Large intestine (tissue), 12 donors: ENCODE results near the gene KRT5. TPM values are rescaled to one million over a fixed set of nuclear protein-coding genes. Genes with fewer than 3 reads are reported as not detected.

ENCODE experiments used
- DNase-seq, 2 donors: peaks; one replicate each; pipeline versions ENCODE4 v3.0.0 to v3.0.0-alpha.2; 2013
- H3K27ac ChIP-seq: one replicate; pipeline ENCODE4 v1.5.1; 2013; ENCODE audit warnings: low read length
- H3K27me3 ChIP-seq: 2 replicates; pipeline ENCODE4 v1.6.1; 2013; ENCODE audit warnings: low read length; ENCODE audit not compliant: control insufficient read depth, insufficient read depth
- H3K36me3 ChIP-seq: 2 replicates; pipeline ENCODE4 v1.6.1; 2013; ENCODE audit warnings: low read length; ENCODE audit not compliant: control insufficient read depth, insufficient read depth
- H3K4me1 ChIP-seq: one replicate; pipeline ENCODE4 v1.6.1; 2013; ENCODE audit warnings: low read length; ENCODE audit not compliant: control insufficient read depth, insufficient read depth
- H3K4me3 ChIP-seq: one replicate; pipeline ENCODE4 v1.5.1; 2013; ENCODE audit warnings: low read length
- H3K9me3 ChIP-seq: one replicate; pipeline ENCODE4 v1.6.1; 2013; ENCODE audit warnings: mild to moderate bottlenecking, low read depth, low read length, moderate library complexity; ENCODE audit not compliant: control insufficient read depth
- WGBS: methylation state at CpG from one replicate; pipeline ENCODE4 v1.1.5; 2013; ENCODE audit warnings: low lambda C conversion rate; ENCODE audit not compliant: insufficient coverage; 5-methylcytosine and 5-hydroxymethylcytosine counted together
- long read RNA-seq, 11 donors: transcript quantifications; one replicate each; lab custom pipeline, GENCODE V29; 2026
- polyA plus RNA-seq: library from polyadenylated mRNA; unstranded; fragments of 120-200 nt; gene quantifications from one replicate; pipeline ENCODE4 v1.2.1, GENCODE V29; 2013

Gene KRT5
- polyA plus RNA-seq = 1.8 TPM
- long read RNA-seq, donor 1 = 0 reads
- long read RNA-seq, donor 2 = 0 reads
- long read RNA-seq, donor 3 = 0 reads
- long read RNA-seq, donor 4 = 0 reads
- long read RNA-seq, donor 5 = 0 reads
- long read RNA-seq, donor 6 = 0 reads
- long read RNA-seq, donor 7 = 0 reads
- long read RNA-seq, donor 8 = 0 reads
- long read RNA-seq, donor 9 = 0 reads
- long read RNA-seq, donor 10 = 0 reads
- long read RNA-seq, donor 11 = 0 reads

GRCh38 chr12:52519826-52520662, at the start of gene KRT5:
TSS of gene KRT5 (minus strand) at chr12:52520394. CDS start at chr12:52520296, 98 bp downstream.
- 100% methylated on average over 3 of the region's 29 CpGs for WGBS
- Histone ChIP-seq H3K4me1 (peaks cover 7% of the 10 kb centered on the region), H3K36me3 (no peaks in the 10 kb centered on the region)

GRCh38 chr12:52568111-52568510, 47.9 kb upstream of the KRT5 start:
- Histone ChIP-seq H3K36me3 (no peaks in the 10 kb centered on the region), H3K4me3 (no peak overlapping the region), H3K27ac (no peak overlapping the region), H3K4me1 (no peaks in the 10 kb centered on the region), H3K27me3 (peaks cover 24% of the 10 kb centered on the region), H3K9me3 (no peaks in the 10 kb centered on the region)
- WGBS = no CpG with 5 or more reads among the region's 12 CpGs
- DNase-seq = no peak

More at GRCh38 chr12:52519826-52520662, at the start of gene KRT5:
- Histone ChIP-seq H3K27ac (no peak within 1 kb of the TSS), H3K9me3 (no peaks in the 10 kb centered on the region), H3K27me3 (peaks cover 2% of the 10 kb centered on the region), H3K4me3 (no peak within 1 kb of the TSS)
- no peak for DNase-seq

GRCh38 chr12:52566847-52567291, 46.7 kb upstream of the KRT5 start:
- WGBS = no CpG with 5 or more reads among the region's 8 CpGs
- DNase-seq = no peak
- Histone ChIP-seq H3K27me3 (peaks cover 24% of the 10 kb centered on the region), H3K4me3 (no peak overlapping the region), H3K36me3 (no peaks in the 10 kb centered on the region), H3K4me1 (no peaks in the 10 kb centered on the region), H3K9me3 (no peaks in the 10 kb centered on the region), H3K27ac (no peak overlapping the region)

DNA sequence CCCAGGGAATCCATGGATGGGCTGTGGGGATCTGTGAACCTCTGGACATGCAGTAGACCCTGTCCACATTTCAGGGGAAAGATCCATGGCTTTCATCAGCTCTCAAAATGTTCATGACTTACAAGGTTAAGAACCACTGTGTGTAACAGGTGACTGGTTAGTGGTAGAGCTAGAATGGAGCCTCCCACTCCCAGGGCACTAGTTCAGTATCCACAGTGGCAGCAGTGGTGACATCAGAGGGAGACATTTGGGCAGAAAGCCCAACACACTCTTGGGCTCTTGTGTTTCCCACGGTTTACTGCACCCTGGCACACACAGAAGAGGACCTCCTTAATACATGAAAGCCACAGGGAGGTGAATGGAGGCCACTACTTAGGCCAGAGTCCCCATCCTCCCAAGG, 44.4 kb upstream of the KRT5 start:
- Histone ChIP-seq H3K9me3 (no peaks in the 10 kb centered on the region), H3K4me1 (no peaks in the 10 kb centered on the region), H3K27me3 (peaks cover 23% of the 10 kb centered on the region), H3K36me3 (no peaks in the 10 kb centered on the region), H3K27ac (no peak overlapping the region), H3K4me3 (no peak overlapping the region)
- DNase-seq = no peak
- no CpG with 5 or more reads among the region's 1 CpG for WGBS

GRCh38 chr12:52561880-52562449, 41.8 kb upstream of the KRT5 start:
- H3K36me3 ChIP-seq = no peaks in the 10 kb centered on the region
- H3K9me3 ChIP-seq = no peaks in the 10 kb centered on the region
- no peak overlapping the region for H3K4me3 ChIP-seq
- 14% methylated on average over 1 of the region's 3 CpGs for WGBS
- H3K4me1 ChIP-seq = no peaks in the 10 kb centered on the region
- no peak for DNase-seq
- no peak overlapping the region for H3K27ac ChIP-seq
- peaks cover 30% of the 10 kb centered on the region for H3K27me3 ChIP-seq

DNA sequence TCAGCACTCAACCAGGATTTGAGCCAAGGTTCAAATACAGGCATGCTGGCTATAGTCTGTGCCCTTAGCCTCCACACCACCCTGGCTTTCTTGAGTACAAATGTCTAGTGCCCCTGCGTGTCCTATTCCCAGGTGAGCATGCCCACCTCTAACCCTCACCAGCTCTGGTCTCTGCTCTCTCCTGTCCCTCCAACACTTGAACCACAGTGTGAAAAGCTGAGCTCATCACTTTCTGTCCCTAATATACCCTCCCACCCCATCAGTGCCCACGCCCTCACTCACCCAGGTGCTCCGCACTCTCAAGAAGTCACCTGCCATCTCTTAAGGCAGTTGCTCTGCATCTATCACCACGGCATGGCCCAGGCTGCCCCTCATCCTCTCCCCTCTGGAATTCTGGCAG, 39.8 kb upstream of the KRT5 start:
- Histone ChIP-seq H3K36me3 (no peaks in the 10 kb centered on the region), H3K9me3 (no peaks in the 10 kb centered on the region), H3K27ac (no peak overlapping the region), H3K4me1 (no peaks in the 10 kb centered on the region), H3K27me3 (peaks cover 25% of the 10 kb centered on the region), H3K4me3 (no peak overlapping the region)
- no peak for DNase-seq
- WGBS = no CpG with 5 or more reads among the region's 4 CpGs

GRCh38 chr12:52558781-52559445, 38.7 kb upstream of the KRT5 start:
- Histone ChIP-seq H3K9me3 (no peaks in the 10 kb centered on the region), H3K4me1 (no peaks in the 10 kb centered on the region), H3K36me3 (no peaks in the 10 kb centered on the region), H3K4me3 (no peak overlapping the region), H3K27ac (no peak overlapping the region), H3K27me3 (peaks cover 21% of the 10 kb centered on the region)
- no CpG with 5 or more reads among the region's 8 CpGs for WGBS
- DNase-seq = no peak

DNA sequence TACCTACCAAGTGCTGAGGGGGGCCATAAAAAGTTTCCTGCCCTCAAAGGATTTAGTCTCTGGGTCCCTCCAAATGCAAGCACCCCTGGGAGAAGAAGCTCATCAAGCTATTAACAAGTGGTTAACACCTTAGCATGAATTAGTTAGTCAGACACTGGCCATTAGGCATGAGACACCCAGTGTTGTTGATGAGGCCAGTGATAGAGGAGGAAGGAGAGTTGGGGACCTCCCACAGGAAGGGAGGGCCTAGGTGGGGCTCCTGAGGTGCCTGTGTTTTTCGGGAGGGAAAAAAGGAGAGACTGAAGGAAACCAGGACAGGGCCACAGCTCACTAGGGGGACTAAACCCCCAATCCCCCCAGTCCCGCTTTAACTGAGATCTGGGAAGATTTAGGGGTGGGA, 37.3 kb upstream of the KRT5 start:
- H3K27me3 ChIP-seq = peaks cover 20% of the 10 kb centered on the region
- DNase-seq = no peak
- no CpG with 5 or more reads among the region's 2 CpGs for WGBS

GRCh38 chr12:52555577-52555976, 35.4 kb upstream of the KRT5 start:
- H3K4me1 ChIP-seq = no peaks in the 10 kb centered on the region
- H3K27ac ChIP-seq = no peak overlapping the region
- H3K9me3 ChIP-seq = no peaks in the 10 kb centered on the region
- WGBS = no CpG with 5 or more reads among the region's 6 CpGs
- DNase-seq = no peak
- H3K36me3 ChIP-seq = no peaks in the 10 kb centered on the region
- no peak overlapping the region for H3K4me3 ChIP-seq
- H3K27me3 ChIP-seq = peaks cover 8% of the 10 kb centered on the region

More for the DNA sequence above, 37.3 kb upstream of the KRT5 start:
- Histone ChIP-seq H3K4me1 (no peaks in the 10 kb centered on the region), H3K4me3 (no peak overlapping the region), H3K9me3 (no peaks in the 10 kb centered on the region), H3K27ac (no peak overlapping the region), H3K36me3 (no peaks in the 10 kb centered on the region)

- no CpG with 5 or more reads among the region's 14 CpGs for WGBS
- H3K27ac ChIP-seq = no peak within 1 kb of the TSS
Observed at GRCh38 chr12:52552681-52553195, 32.5 kb upstream of the KRT5 start, which contains the start of gene KRT71. TSS of gene KRT71 (minus strand) at chr12:52553145. CDS start at chr12:52553077, 68 bp downstream.

More at GRCh38 chr12:52552681-52553195, 32.5 kb upstream of the KRT5 start, which contains the start of gene KRT71:
- Histone ChIP-seq H3K36me3 (no peaks in the 10 kb centered on the region), H3K4me3 (no peak within 1 kb of the TSS), H3K27me3 (peaks cover 10% of the 10 kb centered on the region), H3K9me3 (no peaks in the 10 kb centered on the region), H3K4me1 (no peaks in the 10 kb centered on the region)
- no peak for DNase-seq
